Peyer's patch (tissue), 4 donors: Measurements from ENCODE around the gene UNK.
"Not testable (repeated sequence)": the region's sequence is repeated elsewhere in the genome, so short reads cannot be mapped to it uniquely, and the experiment has no call there.

Experiments
- POLR2A ChIP-seq, 2 donors: fragments of 450-650 bp; IDR thresholded peaks; one replicate each; pipeline ENCODE4 v1.5.1; 2017; ENCODE audit warnings: antibody characterized with exemption in 2 of 2, mild to moderate bottlenecking in 2 of 2, moderate library complexity in 2 of 2
- TF ChIP-seq, protein P1 (sequence below), 6 experiments: fragments of 450-650 bp in 4 of 6; fragments of 200-600 bp in 2 of 6; sonication (generic) in 1 of 6; IDR thresholded peaks; one replicate each; pipeline ENCODE4 v1.5.1; 2017 to 2019; ENCODE audit warnings: antibody characterized with exemption in 6 of 6, mild to moderate bottlenecking in 3 of 6, moderate library complexity in 1 of 6

DNA sequence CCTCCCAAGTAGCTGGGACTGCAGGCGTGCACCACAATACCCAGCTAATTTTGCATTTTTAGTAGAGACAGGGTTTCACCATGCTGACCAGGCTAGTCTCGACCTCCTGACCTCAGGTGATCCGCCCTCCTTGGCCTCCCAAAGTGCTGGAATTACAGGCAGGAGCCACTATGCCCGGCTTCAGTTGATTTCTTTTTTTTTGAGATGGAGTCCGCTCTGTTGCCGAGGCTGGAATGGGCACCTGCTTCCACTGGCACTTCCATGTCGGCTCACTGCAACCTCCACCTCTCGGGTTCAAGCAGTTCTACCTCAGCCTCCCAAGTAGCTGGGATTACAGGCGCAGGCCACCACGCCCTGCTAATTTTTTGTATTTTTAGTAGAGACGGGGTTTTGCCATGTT is 26.1 kb downstream of the UNK start:
- TF ChIP-seq, protein P1, sequence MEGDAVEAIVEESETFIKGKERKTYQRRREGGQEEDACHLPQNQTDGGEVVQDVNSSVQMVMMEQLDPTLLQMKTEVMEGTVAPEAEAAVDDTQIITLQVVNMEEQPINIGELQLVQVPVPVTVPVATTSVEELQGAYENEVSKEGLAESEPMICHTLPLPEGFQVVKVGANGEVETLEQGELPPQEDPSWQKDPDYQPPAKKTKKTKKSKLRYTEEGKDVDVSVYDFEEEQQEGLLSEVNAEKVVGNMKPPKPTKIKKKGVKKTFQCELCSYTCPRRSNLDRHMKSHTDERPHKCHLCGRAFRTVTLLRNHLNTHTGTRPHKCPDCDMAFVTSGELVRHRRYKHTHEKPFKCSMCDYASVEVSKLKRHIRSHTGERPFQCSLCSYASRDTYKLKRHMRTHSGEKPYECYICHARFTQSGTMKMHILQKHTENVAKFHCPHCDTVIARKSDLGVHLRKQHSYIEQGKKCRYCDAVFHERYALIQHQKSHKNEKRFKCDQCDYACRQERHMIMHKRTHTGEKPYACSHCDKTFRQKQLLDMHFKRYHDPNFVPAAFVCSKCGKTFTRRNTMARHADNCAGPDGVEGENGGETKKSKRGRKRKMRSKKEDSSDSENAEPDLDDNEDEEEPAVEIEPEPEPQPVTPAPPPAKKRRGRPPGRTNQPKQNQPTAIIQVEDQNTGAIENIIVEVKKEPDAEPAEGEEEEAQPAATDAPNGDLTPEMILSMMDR (IDR thresholded peaks at IDR 0.05): not testable (repeated sequence)
- TF ChIP-seq POLR2A (IDR thresholded peaks at IDR 0.05): not testable (repeated sequence)
